Ovary (tissue), 3 donors: Measurements from ENCODE around the gene DOHH.

Source experiments
- CTCF ChIP-seq, 3 donors: fragments of 450-650 bp in 2 of 3; fragments of 200-600 bp in 1 of 3; IDR thresholded peaks; one replicate each; pipeline versions ENCODE4 v1.5.1 to v1.8.0; 2016 to 2022; ENCODE audit warnings: antibody characterized with exemption in 3 of 3, mild to moderate bottlenecking in 1 of 3
- EP300 ChIP-seq: sonication (generic); formaldehyde crosslinking; IDR thresholded peaks from one replicate; pipeline ENCODE4 v1.6.1; 2017; ENCODE audit warnings: antibody characterized with exemption
- donor health status: DM: no; HTN: no; CAD: no.

- no peak for TF ChIP-seq CTCF (IDR thresholded peaks at IDR 0.05)
- no peak for TF ChIP-seq EP300
These were observed 20.6 kb downstream of the DOHH start for GRCh38 chr19:3479834-3480215.
